Measurements from ENCODE around the gene YTHDF1. TPM values are rescaled to one million over a fixed set of nuclear protein-coding genes. Genes with fewer than 3 reads are reported as not detected.

Gene YTHDF1
- total RNA-seq, 1 experiment from 2014 or later: 85.4 TPM

GRCh38 chr20:63154395-63154794, 61.5 kb downstream of the YTHDF1 start:
- no peaks in the 10 kb centered on the region for H3K79me1 ChIP-seq (ENCODE audit: insufficient read depth, low read depth, low read length, poor library complexity, severe bottlenecking)
- H3K14ac ChIP-seq (ENCODE audit: insufficient read depth, low read length): no peak overlapping the region
- H3K9me3 ChIP-seq (ENCODE audit: control insufficient read depth, low read depth, low read length): no peaks in the 10 kb centered on the region
- no peak overlapping the region for H2BK20ac ChIP-seq (ENCODE audit: low read depth, low read length, poor library complexity, severe bottlenecking)
- no peak overlapping the region for H2BK12ac ChIP-seq (ENCODE audit: insufficient read length, low read depth, low read length)
- H4K91ac ChIP-seq (ENCODE audit: insufficient read length, low read depth, low read length): no peak overlapping the region
- H3K56ac ChIP-seq (ENCODE audit: insufficient read length, low read depth, low read length): no peak overlapping the region
- no peak overlapping the region for H3K9ac ChIP-seq (ENCODE audit: extremely low read depth, insufficient read length, low read length)
- H2AFZ ChIP-seq (ENCODE audit: low read length): no peak overlapping the region
- H3K27ac ChIP-seq (ENCODE audit: insufficient read length, low read depth, low read length): no peak overlapping the region
- H3K9me3 Mint-ChIP-seq: peaks cover 0 to under 1% of the 10 kb centered on the region in 2 experiments; a peak in 1 of 5 replicates
- no peak overlapping the region for H2BK15ac ChIP-seq (ENCODE audit: low read depth, low read length)
- WGBS (ENCODE audit: extremely low coverage, insufficient read length, low lambda C conversion rate): no CpG with 5 or more reads among the region's 3 CpGs
- H3K4me2 ChIP-seq (ENCODE audit: insufficient read depth, insufficient read length, low read length): no peak overlapping the region
- H3K4me3 Mint-ChIP-seq: no peak overlapping the region
- no peak overlapping the region for H3K23ac ChIP-seq (ENCODE audit: insufficient read length, low read depth, low read length)
- H3K18ac ChIP-seq (ENCODE audit: insufficient read length, low read depth, low read length): no peak overlapping the region
- peaks cover 7% of the 10 kb centered on the region for H3K27me3 Mint-ChIP-seq (ENCODE audit: low read depth)
- H3T11ph ChIP-seq (ENCODE audit: low read length): no peak overlapping the region
- no peak for DNase-seq
- no peaks in the 10 kb centered on the region; the same call in 1 of the 2 replicates for H3K4me1 ChIP-seq (ENCODE audit: insufficient read depth, low read length)
- H3K27ac Mint-ChIP-seq: no peak overlapping the region
- H2BK5ac ChIP-seq (ENCODE audit: insufficient read length, low read length): no peak overlapping the region
- H2BK120ac ChIP-seq (ENCODE audit: low read depth, low read length, poor library complexity, severe bottlenecking): no peak overlapping the region
- H4K8ac ChIP-seq (replicated peaks; ENCODE audit: insufficient read length, low read depth, low read length): no peak overlapping the region
- no peak for TF ChIP-seq CTCF (conservative IDR thresholded peaks at IDR 0.05)
- no peak overlapping the region for H3K4ac ChIP-seq (ENCODE audit: low read depth, low read length)
- H3K79me2 ChIP-seq (ENCODE audit: insufficient read depth, low read length): no peaks in the 10 kb centered on the region
- no peaks in the 10 kb centered on the region for H4K20me1 ChIP-seq (ENCODE audit: control insufficient read depth, insufficient read depth, insufficient read length)
- no peaks in the 10 kb centered on the region for H3K36me3 Mint-ChIP-seq (ENCODE audit: insufficient read depth in 1 of 3, low read depth in 3 of 3)
- H3K23me2 ChIP-seq (ENCODE audit: insufficient read length, low read depth, low read length, poor library complexity, severe bottlenecking): no peaks in the 10 kb centered on the region
- H2AK5ac ChIP-seq (ENCODE audit: insufficient read length, low read length): no peak overlapping the region
- H3K27me3 ChIP-seq (ENCODE audit: insufficient read depth, low read length): no peaks in the 10 kb centered on the region
- 0 out of 4 replicates have a peak, but pooled peaks cover 4% of the 10 kb centered on the region in 2 experiments for H3K4me1 Mint-ChIP-seq
- H4K5ac ChIP-seq (ENCODE audit: insufficient read length, low read depth, low read length): no peak overlapping the region
